ENCODE results near the gene MAP2K6.

DNA sequence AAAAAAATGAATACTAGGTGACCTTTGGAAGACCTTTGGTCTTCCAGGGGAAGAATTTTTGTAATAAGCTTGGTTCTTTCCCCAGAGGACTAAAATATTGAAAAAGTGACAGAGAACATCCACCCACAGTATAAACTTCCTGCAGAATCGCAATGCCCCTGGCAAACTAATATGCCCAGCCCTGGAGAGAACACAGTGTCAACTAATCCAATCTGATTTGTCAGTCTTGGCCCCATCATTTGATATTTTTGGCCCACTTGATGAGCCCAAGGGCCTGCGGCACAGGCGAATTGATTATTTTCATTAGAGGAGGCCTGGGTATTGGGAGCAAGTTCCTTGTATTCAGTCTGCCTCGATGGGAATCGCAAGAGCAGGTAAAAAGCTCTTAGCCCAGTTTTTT, 98.4 kb downstream of the MAP2K6 start:
- TF ChIP-seq, protein P1, sequence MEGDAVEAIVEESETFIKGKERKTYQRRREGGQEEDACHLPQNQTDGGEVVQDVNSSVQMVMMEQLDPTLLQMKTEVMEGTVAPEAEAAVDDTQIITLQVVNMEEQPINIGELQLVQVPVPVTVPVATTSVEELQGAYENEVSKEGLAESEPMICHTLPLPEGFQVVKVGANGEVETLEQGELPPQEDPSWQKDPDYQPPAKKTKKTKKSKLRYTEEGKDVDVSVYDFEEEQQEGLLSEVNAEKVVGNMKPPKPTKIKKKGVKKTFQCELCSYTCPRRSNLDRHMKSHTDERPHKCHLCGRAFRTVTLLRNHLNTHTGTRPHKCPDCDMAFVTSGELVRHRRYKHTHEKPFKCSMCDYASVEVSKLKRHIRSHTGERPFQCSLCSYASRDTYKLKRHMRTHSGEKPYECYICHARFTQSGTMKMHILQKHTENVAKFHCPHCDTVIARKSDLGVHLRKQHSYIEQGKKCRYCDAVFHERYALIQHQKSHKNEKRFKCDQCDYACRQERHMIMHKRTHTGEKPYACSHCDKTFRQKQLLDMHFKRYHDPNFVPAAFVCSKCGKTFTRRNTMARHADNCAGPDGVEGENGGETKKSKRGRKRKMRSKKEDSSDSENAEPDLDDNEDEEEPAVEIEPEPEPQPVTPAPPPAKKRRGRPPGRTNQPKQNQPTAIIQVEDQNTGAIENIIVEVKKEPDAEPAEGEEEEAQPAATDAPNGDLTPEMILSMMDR (conservative IDR thresholded peaks at IDR 0.05; ENCODE audit: low read depth, low read length): no peak
- TF ChIP-seq EZH2 (IDR thresholded peaks at IDR 0.05; ENCODE audit: low read length, unreplicated experiment) (no peak), EZH2phosphoT487 (IDR thresholded peaks at IDR 0.05; ENCODE audit: borderline replicate concordance, low read length) (no peak)

All from PC-3 (cell line).